HG03469 (cell line): Measurements from ENCODE around the gene PRIMPOL.

Source experiments
- ATAC-seq: cut with Tn5 transposase; IDR thresholded peaks from one replicate; pipeline ENCODE4 v1.9.1; 2021; ENCODE audit warnings: mild to moderate bottlenecking, moderate library complexity, moderate number of reproducible peaks; ENCODE audit not compliant: unreplicated experiment

The PRIMPOL gene

GRCh38 chr4:184664445-184665210, 15.1 kb downstream of the PRIMPOL start:
- no peak for ATAC-seq

- no peak for ATAC-seq
Measured at GRCh38 chr4:184666670-184667069, 17.1 kb downstream of the PRIMPOL start.

GRCh38 chr4:184668096-184668495, 18.6 kb downstream of the PRIMPOL start:
- ATAC-seq = no peak

GRCh38 chr4:184668511-184669114, 19.1 kb downstream of the PRIMPOL start:
- no peak for ATAC-seq

GRCh38 chr4:184669251-184669650, 19.7 kb downstream of the PRIMPOL start:
- no peak for ATAC-seq

- no peak for ATAC-seq
Measured at GRCh38 chr4:184671101-184671500, 21.6 kb downstream of the PRIMPOL start.

- no peak for ATAC-seq
Measured at GRCh38 chr4:184672741-184673140, 23.2 kb downstream of the PRIMPOL start.

- no peak for ATAC-seq
Measured at GRCh38 chr4:184674011-184674410, 24.5 kb downstream of the PRIMPOL start.

GRCh38 chr4:184675018-184675417, 25.5 kb downstream of the PRIMPOL start:
- ATAC-seq = no peak

- no peak for ATAC-seq
Measured at GRCh38 chr4:184675821-184676492, 26.4 kb downstream of the PRIMPOL start.

GRCh38 chr4:184680698-184681097, 31.2 kb downstream of the PRIMPOL start:
- ATAC-seq = no peak

GRCh38 chr4:184681916-184682315, 32.4 kb downstream of the PRIMPOL start:
- no peak for ATAC-seq

GRCh38 chr4:184684491-184685189, 35.1 kb downstream of the PRIMPOL start:
- no peak for ATAC-seq

GRCh38 chr4:184688005-184688404, 38.5 kb downstream of the PRIMPOL start:
- ATAC-seq = no peak

- no peak for ATAC-seq
Measured at GRCh38 chr4:184688447-184688846, 38.9 kb downstream of the PRIMPOL start.

GRCh38 chr4:184689681-184690080, 40.1 kb downstream of the PRIMPOL start:
- no peak for ATAC-seq

GRCh38 chr4:184693056-184693455, 43.5 kb downstream of the PRIMPOL start:
- no peak for ATAC-seq

- ATAC-seq = no peak
Measured at GRCh38 chr4:184694412-184694956, 44.9 kb downstream of the PRIMPOL start.

GRCh38 chr4:184695178-184695896, 45.8 kb downstream of the PRIMPOL start:
- no peak for ATAC-seq

- ATAC-seq = no peak
Measured at GRCh38 chr4:184697956-184698355, 48.4 kb downstream of the PRIMPOL start.
